GM12872 (cell line): ENCODE results near the gene RHBG.

Experiments
- CTCF ChIP-seq: IDR thresholded peaks from 3 replicates; pipeline ENCODE4 v1.5.1; 2011; ENCODE audit warnings: low read depth, mild to moderate bottlenecking, low read length, moderate library complexity; ENCODE audit not compliant: insufficient read depth

RHBG gene

GRCh38 chr1:156420205-156421061 lies 51.4 kb downstream of the RHBG start:
- no peak for TF ChIP-seq CTCF

- no peak for TF ChIP-seq CTCF
Measured at GRCh38 chr1:156421062-156421938, 52.3 kb downstream of the RHBG start.

GRCh38 chr1:156421939-156422601 lies 53.1 kb downstream of the RHBG start:
- TF ChIP-seq CTCF, result no peak

- no peak for TF ChIP-seq CTCF
Measured at GRCh38 chr1:156422602-156423091, 53.6 kb downstream of the RHBG start.

GRCh38 chr1:156423422-156424352 lies 54.7 kb downstream of the RHBG start:
- TF ChIP-seq CTCF, result no peak

GRCh38 chr1:156424806-156425432 lies 55.9 kb downstream of the RHBG start:
- TF ChIP-seq CTCF, result no peak
